ENCODE data around the gene HDAC6.

- no peak for TF ChIP-seq POLR2A (IDR thresholded peaks at IDR 0.05)
- no peak for TF ChIP-seq CTCF (IDR thresholded peaks at IDR 0.05)
Measured at GRCh38 chrX:48772602-48773001, 29.3 kb upstream of the HDAC6 start.

Measured in lower leg skin (tissue), 3 donors.